ENCODE data around the gene RASGEF1C.
"Not testable (repeated sequence)": the region's sequence is repeated elsewhere in the genome, so short reads cannot be mapped to it uniquely, and the experiment has no call there.

Gene RASGEF1C

GRCh38 chr5:180098991-180099732, 109.8 kb downstream of the RASGEF1C start:
- FAIRE-seq, result no peak

DNA sequence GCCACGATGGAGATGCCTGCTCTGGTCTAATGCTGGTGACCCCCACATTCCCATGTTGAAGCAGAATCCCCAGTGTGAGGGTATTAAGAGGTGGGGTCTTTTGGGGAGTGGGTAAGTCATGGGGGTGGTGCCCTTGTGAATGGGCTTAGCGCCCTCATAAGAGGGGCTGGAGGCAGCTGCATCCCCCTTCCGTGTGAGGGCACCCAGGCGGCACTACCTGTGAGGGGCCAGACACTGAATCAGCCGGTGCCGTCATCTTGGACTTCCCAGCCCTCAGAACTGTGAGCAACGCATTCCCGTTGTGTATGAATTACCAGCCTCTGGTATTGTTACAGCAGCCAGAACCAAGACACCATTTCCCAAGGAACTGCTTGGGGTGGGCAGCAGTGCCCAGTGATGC, 110.5 kb downstream of the RASGEF1C start:
- FAIRE-seq, result no peak

DNA sequence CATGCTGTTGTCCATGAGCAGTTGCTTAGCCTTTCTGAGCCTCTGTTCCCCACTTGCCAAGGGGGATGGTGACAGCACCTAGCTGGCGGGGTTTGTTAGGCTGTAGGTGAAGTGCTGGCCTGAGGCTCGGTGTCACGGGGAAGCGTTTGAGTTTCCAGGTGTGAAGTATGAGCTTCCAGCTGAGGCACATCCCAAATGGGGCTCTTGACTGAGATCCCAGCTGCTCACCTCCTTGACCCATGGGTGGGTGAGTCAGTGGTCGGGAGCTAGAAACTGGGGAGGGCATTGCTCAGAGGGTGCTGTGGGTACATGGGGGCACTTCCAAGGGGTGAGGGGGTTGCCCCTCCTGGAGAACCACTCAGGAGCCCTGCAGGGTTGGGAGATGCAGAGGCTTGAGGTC, 111.1 kb downstream of the RASGEF1C start:
- FAIRE-seq, result no peak

- no peak for FAIRE-seq
These were observed 111.7 kb downstream of the RASGEF1C start for GRCh38 chr5:180097163-180097894.

DNA sequence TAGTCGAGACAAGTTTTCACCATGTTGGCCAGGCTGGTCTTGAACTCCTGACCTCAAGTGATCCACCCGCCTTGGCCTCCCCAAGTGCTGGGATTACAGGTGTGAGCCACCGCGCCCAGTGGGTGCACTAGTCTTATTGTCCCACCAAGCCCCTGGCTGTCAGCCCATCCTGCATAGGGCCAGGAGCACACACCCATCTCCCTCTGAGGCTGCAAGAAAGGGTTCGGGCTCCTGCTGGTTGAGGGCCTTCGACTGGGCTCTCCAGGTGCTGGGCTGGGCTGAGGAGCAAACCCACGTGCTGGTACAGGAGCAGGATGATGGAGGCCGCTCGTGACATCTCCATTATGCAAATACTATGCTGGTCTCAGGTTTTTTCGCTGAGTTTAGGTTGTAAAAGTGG, 112.4 kb downstream of the RASGEF1C start:
- no peak for FAIRE-seq

- FAIRE-seq, result no peak
These were observed 113.5 kb downstream of the RASGEF1C start for GRCh38 chr5:180095545-180095944.

- FAIRE-seq, result no peak
These were observed 115.2 kb downstream of the RASGEF1C start for GRCh38 chr5:180093651-180094382.

- no peak for FAIRE-seq
These were observed 115.8 kb downstream of the RASGEF1C start for GRCh38 chr5:180093241-180093640.

DNA sequence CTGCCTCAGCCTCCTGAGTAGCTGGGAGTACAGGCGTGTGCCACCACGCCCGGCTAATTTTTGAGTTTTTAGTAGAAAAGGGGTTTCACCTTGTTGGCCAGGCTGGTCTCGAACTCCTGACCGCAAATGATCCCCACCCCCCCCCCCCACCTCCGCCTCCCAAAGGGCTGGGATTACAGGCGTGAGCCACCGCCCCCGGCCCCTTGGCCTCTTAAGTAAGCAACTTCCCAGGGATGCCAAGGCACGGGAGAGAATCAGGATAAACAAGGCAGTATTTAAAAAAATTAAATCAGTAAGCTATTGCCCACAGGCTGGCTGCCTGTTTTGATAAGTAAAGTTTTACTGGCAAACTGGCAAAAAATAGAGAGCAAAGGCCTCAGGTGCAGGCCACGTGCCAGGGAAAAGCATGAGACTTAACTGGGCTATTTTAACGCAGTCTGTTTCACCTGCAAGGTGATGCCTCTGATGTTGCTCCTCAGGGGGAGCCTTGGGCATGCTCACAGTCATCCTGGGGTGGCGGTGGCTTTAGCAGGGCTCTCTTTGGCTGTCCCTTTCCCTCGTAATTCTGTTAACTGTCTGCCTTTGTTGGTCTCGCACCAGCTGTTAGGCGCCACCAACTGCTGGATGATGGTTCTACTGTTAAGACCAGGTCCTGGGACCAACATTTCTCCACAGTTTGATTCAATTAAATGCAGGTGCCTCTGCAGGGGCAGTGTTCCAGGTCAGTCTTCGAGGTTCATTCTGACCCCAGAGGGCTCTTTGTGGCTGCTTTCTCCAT, 118.1 kb downstream of the RASGEF1C start:
- FAIRE-seq, result no peak

DNA sequence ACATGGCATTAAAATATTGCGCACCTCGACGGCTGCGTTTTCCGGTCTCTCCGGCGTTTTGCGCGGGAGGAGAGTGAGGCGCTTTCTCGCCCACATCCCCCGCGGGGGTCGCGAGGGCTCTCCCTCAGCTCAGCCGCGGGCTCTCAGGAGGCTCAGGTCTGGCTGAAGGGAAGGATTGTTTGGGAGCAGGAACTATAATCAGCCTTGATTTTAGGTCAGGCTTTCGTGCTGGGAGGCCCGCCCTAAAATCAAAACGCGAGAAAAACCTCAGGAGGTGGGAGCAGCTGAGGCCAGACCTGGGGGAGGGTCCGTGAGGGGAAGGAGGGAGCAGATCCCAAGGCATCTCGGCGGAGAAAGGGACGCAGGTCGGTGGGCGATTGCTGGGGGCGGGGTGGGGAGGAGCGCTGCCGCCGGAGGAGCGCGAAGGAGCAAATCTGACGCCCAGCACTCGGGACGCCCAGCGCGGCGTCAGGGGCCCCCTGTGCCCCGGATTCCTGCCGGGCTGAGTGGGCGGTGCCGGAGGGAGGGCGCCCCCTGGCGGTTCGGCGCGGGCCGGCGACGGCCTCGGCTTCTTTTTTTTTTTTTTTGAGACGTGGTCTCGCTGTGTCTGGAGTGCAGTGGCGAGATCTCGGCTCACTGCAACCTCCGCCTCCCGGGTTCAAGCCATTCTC, 118.8 kb downstream of the RASGEF1C start:
- FAIRE-seq, result no peak

GRCh38 chr5:180089628-180090027, 119.4 kb downstream of the RASGEF1C start:
- FAIRE-seq, result not testable (repeated sequence)

- FAIRE-seq, result no peak
These were observed 120.5 kb downstream of the RASGEF1C start for GRCh38 chr5:180088561-180088960.

- no peak for FAIRE-seq
These were observed 122.1 kb downstream of the RASGEF1C start for GRCh38 chr5:180086816-180087399.

GRCh38 chr5:180085837-180086236, 123.2 kb downstream of the RASGEF1C start:
- FAIRE-seq, result no peak

DNA sequence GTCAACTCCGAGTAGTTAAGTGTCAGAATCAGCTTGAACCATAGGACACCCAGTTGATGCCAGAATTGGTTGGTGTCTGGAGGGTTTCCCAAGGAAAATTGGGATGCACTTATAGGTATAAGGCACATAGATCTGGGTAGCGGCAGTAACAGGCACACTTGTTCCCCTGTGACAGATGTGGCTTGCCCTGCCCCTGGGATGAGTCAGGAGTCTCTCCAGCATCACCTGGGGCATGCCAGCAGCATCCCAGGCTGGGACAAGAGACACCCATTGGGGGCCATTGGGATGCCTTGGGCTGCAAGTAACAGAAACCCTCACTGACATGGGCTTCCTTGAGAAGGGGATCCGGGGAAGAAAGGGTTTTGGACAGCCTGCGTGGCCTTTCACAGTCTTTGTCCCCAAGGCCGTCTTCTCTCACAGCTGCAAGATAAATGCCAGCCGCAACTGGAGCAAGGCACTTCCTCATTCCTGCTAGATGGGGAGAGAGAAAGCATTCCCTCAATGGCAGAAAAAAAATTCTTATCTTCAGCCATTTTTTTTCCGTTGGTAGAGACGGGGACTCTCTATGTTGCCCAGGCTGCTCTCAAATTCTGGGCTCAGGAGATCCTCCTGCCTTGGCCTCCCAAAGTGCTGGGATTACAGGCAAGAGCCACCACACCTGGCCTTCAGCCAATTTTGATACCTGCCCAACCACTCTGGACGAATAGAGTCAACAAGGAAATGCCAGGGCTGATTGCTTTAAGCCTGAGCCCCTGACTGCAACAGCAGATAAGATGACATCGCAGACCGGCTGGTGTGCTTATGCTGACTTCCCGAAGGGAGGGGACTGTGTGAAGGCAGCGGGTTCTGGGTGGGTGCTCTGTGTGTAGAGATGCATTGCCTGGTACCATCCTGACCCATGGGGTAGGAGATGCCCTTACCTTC, 124.1 kb downstream of the RASGEF1C start:
- no peak for FAIRE-seq

DNA sequence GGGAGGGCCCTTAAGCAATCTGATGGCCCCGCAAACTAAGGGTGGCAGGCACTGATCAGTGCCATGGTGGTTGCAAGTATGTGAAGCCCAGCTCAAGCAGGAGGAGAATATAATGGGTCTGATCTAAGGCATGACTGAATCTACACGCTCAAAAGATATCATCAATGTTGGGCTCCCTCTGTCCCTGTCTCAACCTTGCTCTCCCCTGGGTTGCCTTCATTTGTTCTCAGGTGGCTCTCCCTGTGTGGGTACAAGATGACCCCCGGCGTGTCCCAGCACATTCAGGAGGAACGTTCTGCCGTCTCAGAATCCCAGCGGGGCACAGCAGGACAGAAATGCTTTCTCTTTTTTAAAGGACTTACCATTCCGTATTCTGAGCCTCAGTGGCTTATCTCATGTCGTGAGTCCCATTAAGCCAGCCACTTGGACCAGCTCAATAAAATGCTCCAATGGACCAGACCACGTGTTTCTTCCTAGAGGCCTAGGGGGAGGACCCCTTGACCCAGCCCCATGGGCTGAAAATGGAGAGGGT, 125.4 kb downstream of the RASGEF1C start:
- FAIRE-seq, result no peak

DNA sequence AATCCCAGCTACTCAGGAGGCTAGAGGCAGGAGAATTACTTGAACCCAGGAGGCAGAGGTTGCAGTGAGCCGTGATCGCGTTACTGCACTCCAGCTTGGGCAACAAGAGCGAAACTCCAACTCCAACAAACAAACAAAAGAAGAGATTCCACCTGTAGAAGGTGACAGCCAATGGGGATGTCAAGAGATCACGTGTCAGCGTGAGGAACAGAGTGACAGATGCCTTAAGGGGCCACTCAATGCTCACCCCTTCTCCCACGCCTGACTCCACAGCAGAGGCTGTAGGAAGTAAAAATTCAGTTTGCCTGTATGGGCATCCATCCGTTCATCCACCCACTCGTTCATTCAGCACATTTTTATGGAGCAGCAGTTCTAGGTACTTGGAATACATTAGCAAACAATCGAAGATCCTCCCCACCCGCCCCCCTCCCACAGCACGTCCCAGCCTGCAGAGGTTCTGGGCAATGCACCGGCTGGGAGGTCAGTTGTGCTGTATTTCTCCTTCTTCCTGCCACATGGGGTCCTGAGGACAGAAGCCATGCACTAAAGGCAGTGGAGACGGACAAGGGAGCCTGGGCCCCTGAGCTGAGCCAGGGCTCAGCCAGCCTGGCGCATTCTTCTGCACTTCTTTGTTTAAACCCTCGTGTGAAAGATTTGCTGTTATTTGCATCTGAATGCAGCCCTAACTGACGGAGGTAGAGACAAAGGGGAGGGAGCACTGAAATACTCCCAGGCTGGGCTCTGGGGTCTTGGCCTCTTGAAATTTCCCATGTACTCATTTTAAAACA, 126.2 kb downstream of the RASGEF1C start:
- no peak for FAIRE-seq

DNA sequence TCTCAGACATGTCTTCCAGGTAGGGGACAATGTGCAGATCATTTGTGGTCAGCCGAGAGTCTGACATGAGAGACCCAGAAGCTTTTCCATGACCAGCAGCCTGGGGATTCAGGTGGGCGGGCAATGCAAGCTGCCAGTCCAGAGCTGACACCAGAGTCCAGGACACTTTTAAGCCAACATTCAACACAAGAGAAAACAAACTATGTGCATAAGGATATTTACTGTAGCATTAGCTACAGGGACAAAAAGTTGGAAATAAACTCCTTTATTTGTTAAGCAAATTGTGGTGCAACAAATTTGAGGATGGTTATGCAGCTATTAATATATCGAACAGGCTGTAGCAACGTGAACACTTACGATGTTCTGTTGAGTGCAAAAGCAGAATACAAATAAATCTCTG, 127.5 kb downstream of the RASGEF1C start:
- FAIRE-seq, result no peak

DNA sequence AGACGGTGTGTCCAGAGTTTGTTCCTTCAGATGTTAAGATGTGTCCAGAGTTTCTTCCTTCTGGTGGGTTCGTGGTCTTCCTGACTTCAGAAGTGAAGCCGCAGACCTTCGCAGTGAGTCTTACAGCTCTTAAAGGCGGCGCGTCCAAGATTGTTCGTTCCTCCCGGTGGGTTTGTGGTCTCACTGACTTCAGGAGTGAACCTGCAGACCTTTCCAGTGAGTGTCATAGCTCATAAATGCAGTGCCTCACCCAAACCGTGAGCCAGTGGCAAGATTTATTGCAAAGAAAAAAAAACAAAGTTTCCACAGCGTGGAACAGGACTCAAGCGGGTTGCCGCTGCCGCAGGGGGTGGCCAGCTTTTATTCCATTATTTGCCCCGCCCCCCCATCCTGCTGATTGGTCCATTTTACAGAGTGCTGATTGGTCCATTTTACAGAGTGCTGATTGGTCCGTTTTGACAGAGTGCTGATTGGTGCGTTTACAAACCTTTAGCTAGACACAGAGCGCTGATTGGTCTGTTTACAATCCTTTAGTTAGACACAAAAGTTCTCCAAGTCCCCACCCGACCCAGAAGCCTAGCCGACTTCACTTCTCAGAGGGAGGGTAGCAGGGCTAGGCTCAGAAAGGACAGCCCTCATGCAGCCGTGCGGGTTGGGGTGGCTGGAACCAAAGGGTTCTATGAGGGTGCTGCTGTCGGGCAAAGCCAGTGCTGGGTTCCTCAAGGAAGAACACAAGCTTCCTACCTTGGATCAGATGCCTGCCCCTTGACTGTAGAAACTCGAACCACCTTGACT, 128.3 kb downstream of the RASGEF1C start:
- FAIRE-seq, result no peak

Data from endometrium (tissue), 2 donors.